GM12864 (cell line): ENCODE measurements around the gene CTIF.
"Not testable (repeated sequence)": the region's sequence is repeated elsewhere in the genome, so short reads cannot be mapped to it uniquely, and the experiment has no call there.

Experiments used
- DNase-seq: peaks from one replicate; pipeline ENCODE4 v3.0.0-alpha.2; 2011; ENCODE audit warnings: low read depth
- H3K4me3 ChIP-seq: 2 replicates; pipeline ENCODE4 v1.5.1; 2011; ENCODE audit warnings: mild to moderate bottlenecking, low read depth, low read length, control low read depth
- TF ChIP-seq, protein P1 (sequence below): IDR thresholded peaks from 2 replicates; pipeline ENCODE4 v1.5.1; 2011; ENCODE audit warnings: low read depth, mild to moderate bottlenecking, moderate library complexity, low read length, control low read depth, inconsistent platforms; ENCODE audit errors: missing control alignments

CTIF gene

DNA sequence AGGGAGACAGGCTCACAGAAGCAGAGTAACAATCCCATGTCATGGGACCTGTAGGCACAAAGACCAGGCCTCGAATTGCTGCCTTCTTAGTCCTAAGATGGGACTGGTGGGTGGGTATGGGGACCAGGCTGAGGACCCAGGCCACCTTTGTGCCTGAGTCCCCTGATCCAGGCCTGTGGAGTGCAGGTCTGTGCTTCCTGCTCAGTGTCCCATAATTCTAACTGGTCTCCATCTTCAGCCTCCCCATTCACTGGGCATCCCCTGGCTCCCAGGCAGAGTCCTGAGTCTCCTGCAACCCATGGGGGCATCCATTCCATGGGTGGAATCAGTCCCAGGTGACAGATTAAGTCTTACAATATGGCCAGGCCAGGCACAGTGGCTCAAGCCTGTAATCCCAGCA is 328.0 kb downstream of the CTIF start:
- DNase-seq = no peak
- TF ChIP-seq, protein P1, sequence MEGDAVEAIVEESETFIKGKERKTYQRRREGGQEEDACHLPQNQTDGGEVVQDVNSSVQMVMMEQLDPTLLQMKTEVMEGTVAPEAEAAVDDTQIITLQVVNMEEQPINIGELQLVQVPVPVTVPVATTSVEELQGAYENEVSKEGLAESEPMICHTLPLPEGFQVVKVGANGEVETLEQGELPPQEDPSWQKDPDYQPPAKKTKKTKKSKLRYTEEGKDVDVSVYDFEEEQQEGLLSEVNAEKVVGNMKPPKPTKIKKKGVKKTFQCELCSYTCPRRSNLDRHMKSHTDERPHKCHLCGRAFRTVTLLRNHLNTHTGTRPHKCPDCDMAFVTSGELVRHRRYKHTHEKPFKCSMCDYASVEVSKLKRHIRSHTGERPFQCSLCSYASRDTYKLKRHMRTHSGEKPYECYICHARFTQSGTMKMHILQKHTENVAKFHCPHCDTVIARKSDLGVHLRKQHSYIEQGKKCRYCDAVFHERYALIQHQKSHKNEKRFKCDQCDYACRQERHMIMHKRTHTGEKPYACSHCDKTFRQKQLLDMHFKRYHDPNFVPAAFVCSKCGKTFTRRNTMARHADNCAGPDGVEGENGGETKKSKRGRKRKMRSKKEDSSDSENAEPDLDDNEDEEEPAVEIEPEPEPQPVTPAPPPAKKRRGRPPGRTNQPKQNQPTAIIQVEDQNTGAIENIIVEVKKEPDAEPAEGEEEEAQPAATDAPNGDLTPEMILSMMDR = no peak
- no peak overlapping the region for H3K4me3 ChIP-seq

DNA sequence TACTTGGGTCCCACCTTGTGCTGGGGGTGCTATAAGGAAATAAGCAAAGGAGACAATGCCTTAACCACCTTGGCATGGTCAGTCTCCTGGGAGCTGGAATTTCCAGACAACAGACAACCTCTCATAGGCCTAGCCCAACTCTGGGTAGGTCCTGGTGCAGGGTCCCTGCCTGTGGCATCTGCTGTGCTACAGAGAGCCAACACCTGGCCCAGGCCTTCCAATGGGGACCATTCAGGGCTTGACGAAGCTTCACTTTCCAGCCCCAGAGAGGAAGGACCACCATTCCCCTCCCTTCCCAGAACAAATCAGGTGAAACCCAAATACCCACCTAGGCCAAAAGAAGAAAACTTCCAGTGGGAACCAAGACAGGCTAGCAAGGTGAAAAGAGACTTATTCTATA is 329.1 kb downstream of the CTIF start:
- DNase-seq = no peak
- H3K4me3 ChIP-seq = no peak overlapping the region
- TF ChIP-seq, protein P1 = no peak

DNA sequence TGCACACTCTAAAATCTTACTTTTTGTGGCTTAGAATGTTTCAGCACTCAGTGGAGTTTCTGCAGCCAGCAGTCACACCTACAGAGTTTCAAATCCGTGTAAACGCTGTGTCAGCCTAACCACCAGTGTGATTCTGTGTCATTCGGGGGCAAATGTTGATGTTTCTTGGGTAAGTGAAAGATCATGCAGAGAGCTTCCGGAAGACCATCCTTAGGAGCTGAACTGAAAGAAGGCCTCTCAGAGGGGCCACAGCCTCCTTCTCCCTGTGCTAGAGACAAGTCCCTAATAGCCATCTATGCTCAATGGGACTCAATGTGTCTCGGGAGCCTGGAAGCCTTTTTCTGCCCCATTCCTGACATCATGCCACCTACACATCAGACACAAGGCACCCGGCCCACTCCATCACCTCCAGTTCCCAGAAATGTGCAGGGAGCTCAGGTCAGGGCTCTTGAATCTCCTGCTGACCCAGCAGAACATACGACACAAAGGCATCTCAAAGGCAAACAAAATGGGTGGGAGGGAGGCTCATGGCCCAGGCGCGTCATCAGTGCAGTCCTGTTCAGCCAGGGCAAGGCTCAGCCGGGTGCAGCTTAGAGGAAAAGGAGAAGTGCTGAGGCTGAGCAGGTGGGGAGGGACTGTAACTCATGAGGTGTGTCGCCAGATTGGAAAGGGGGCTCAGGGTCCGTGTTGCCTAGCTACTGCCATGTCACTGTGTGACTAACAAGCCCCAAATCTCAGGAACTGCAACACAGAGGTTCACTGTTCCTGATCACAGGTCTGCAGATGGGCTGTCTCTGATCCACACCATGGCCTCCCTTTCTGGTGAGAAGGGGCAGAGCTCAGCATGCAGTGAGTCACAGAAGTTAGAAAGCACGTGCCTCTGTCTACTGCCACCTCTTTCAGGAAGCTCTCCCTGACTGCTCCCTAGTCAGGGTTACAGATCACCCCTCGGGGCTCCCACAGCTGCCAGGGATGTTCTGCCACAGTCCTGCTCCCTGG is 329.9 kb downstream of the CTIF start:
- peak; percentile 93 for DNase-seq
- TF ChIP-seq, protein P1 = no peak
- no peak overlapping the region; the same call in 1 of the 2 replicates for H3K4me3 ChIP-seq

DNA sequence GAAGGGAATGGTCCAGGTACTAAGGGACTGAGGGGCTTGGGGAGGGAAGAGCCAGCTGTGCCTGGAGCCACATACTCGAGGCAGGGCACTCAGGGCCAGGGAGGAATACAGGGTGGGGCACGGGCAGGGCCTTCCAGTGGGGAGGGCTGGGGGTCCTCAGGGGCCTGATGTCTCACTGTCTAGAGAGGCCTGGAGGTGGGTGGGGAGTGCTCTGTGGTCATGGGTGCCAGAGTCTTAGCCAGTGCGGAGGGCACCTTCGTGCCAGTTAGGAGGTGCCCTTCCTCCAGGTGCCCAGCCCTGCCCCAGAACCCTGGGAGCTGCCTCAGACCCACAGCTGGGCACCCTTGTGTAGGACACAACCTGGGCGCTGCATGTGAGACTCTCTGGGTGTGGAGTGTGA is 330.8 kb downstream of the CTIF start:
- no peak overlapping the region for H3K4me3 ChIP-seq
- TF ChIP-seq, protein P1 = no peak
- no peak for DNase-seq

DNA sequence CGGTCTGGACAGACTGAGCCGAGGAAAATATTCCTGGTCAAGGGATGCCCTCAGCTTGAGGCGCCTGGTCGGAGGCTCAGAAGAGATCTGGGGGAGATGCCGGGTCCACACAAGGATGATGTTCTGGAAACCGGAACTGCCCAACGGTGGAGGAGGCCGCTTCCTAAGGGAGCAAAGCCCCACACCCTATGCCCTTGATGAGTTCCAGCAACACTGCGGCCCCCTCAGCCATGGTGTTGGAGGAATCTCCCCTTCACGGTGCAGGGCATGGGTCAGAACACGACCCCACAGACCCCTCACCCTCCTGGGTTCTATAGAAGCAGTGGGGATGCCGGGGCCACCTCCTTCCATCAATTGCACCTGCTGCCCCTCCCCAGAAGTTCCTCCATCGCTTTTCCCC is 332.1 kb downstream of the CTIF start:
- not testable (repeated sequence) for H3K4me3 ChIP-seq, DNase-seq

DNA sequence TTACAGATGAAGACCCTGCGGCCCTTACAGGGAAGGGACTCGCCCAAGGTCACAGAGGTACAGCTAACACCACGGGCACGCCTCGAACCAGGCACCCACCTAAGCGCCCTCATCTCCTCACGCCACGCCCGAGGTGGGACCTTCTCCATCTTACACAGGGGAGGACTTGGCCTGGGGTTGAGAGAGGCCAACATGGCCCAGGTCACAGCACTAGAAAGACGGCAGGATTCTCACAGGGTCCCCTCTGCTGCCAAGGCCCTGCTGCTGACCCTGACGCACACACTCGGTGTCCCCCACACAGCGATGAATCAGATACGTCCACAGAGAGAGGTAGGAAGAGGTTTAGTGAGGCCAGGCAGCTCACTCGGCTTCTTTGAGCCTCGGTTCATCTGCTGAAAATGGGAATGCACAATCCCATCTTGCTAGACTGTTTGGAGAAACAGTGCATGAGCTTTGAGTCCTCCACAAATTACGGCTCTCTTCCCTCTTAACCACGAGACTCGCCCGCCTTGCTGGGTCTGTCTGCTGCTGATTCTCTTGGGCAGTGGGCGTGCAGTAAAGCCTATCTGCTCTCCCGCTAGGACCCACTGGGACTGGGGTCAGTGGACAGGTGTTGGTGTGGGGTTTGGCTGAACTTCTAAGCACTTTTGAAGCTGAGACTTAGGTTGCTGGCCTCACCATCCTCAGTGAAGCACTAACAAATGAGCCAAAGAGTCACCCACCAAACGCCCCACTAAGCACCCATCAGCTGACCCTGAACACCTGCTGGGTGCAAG is 332.7 kb downstream of the CTIF start:
- no peak for DNase-seq
- H3K4me3 ChIP-seq = no peak overlapping the region
- TF ChIP-seq, protein P1 = no peak
